ENCODE measurements around the gene MYO1D. TPM values are rescaled to one million over a fixed set of nuclear protein-coding genes. Genes with fewer than 3 reads are reported as not detected.

MYO1D gene
- total RNA-seq, 1 donor from 2014 or later = 28.3 TPM

DNA sequence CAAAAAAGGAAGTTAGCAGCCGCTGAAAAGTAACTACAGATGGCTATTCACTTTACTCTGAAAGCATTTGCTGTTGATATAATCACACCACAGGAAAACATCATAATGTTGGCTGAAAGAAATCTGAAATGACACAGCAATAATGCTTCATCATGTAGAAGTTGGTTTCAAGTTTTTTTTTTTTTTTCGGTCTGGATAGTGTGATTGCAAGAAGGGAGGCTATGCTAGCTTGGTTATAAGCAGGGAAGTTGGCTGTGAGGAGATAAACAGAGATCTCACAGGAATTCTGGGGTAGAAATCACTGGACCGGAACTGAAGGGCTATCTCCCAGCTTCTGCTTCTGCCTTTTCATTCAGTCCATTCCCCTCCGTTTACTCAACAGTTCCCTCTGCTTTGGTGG lies 57.9 kb downstream of the MYO1D start:
- DNase-seq (ENCODE audit: low read depth) = no peak

DNA sequence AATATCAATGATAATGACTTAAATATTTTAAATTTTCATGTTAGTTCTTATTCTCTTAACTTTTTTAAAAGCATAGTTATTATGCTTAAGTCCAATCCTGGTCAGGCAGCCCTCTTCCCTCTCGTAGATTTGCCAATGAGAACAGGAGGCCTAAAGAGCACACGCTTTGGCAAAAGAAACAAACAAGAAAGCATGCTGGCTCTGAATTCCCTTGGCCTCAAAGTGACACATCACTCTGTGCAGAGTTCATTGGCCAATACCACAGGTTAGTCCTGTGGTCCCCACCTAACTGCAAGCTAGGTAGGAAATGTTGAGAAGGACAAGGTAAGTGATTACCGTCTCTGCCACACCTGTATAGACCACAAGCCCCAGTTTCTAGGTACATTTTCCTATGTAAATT lies 61.5 kb downstream of the MYO1D start:
- no peak for DNase-seq (ENCODE audit: low read depth)

DNA sequence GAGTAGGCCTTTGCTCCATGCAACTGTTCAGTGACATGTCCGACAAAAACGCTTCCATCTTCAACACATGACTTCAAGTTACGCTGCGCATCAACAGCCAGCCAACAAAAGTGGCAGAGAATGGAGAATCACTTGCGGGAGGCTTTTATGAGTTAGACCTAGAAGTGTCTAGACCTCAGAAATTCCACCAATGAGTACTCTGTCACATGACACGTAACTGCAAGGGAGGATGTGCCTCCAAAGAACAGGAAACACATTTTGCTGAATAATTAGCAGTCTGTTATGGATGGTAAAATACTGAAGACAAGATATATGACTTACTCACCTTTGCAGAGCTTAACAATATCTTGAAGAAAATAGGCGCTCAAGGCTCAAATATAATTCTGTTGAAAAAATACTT lies 62.1 kb downstream of the MYO1D start:
- DNase-seq (ENCODE audit: low read depth) = no peak

DNA sequence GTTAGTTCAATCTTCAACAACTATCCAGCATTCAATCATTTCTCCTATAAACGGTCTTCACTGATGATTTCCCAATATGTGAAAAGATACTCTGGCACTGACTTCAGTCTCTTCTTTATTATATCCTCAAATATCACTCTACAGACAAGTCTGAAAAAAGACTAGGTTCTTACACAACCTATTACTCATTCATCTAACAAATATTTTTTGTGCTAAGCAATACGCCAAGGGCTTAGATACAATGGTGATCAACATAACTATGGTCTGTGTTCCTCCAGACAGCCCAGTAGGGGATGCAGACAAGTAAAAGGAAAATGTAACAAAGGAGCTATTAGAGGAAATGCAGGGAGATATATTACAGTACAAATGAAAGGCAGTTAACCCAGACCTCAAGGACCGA lies 63.9 kb downstream of the MYO1D start:
- DNase-seq (ENCODE audit: low read depth) = no peak

DNA sequence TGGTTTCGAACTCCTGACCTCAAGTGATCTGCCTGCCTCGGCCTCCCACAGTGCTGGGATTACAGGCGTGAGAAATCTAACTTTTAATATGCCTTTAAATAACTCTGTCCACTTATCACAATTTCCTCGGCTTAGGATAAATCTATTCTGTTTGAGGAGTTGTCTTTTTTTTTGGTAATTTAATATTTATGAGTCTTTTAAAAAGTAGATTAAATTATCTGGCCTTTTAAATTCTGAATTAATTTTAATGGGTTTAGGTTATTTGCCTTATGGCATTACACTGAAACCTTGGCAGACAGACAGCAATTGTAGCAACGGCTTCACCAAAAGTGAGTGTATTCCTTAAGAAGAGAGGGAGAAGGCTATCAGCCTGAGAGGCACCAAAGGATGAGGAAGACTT lies 66.2 kb downstream of the MYO1D start:
- no peak for DNase-seq (ENCODE audit: low read depth)

DNA sequence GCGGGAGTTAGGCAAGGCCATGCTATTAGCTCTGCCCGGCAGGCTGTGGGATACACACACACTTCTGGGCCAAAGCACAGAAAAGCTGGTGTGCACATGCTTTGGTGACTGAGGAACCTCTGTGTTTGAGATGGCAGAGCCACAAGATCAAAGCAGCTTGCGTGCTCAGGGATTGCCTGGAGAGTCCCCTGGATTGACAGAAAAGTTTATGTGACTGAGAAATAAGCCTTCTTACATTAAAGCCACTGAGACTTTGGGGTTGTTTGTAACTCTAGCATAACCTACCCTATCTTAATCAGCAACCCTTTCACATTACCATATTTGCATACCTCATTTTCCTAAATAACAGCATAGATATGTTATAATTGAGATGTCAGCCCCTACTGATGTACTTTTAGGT lies 69.3 kb downstream of the MYO1D start:
- DNase-seq (ENCODE audit: low read depth) = no peak

DNA sequence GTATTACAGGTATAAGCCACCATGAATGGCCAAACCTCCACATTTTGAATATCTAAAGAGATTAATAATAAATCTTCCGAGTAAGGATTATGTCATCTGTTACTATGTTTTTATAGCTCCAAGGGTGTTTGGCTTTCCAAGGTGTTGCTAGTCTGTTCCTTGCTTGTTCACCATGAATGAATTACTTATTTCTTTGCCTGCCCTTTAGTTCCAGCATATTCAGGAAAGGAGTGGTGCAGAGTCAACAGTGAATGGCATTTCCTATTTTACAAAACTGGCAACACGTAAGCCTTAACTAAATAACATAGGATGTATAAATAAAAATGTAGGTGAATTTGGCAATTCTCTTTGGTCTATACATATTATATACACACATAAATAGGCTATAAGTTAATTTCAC lies 70.3 kb downstream of the MYO1D start:
- peak; percentile 46 for DNase-seq (ENCODE audit: low read depth)

DNA sequence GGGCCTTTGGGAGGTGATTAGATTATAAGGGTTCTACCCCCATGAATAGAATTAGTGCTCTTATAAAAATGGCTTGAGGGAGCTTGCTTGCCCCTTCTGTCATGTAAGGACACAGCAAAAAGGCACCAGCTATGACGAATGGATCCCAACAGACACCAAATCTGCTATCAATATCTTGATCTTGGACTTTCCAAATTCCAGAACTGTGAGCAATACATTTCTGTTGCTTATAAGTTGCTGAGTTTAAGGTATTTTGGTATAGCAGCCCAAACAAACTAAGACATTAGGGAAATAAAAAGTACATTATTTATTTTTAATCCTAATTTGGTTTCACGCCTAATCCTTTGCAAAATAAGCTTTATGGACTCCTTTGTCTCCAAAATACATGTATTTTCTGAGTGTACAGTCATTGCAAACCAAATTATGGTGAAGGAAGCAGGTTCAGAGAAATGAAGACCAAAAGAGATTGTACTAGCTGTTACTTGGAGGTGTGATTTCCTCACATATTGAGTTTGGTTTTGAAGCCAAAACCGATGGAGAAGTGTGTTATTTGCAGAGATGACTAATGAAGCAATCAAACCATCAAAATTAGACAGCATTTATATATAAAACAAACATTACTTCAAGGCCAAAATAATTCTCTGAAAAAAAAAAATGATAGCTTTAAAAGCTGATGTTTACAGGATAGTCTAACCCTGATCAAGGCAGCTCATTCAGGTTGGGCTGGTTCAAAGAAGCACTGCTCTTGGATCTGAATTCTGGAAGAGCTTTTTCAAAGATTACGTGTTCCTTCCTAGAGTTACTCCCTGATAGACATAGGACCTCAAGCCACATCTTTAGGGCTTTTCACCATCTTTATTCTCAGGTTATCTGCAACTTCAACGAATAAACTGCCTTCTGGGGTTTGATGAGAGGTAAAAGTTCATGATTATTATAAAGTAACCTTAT lies 71.6 kb downstream of the MYO1D start:
- DNase-seq (ENCODE audit: low read depth) = no peak

DNA sequence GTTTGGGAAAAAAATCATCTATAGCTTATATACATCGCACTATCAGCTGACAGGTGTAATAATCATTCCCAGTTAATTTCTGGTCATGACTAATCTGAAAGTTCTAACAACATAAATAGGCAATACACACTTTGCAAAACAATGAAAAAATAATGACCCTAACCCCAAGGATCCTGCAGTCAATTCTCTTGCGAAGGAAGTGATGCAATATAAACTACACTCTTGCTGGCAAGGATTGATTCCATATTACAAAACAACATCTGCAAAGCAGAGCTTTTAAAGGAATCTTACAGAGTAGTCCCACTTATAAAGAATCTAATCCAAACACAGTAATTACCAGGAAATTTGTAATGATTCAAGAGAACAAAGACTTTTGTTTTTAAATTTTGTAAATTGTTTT lies 73.4 kb downstream of the MYO1D start:
- no peak for DNase-seq (ENCODE audit: low read depth)

DNA sequence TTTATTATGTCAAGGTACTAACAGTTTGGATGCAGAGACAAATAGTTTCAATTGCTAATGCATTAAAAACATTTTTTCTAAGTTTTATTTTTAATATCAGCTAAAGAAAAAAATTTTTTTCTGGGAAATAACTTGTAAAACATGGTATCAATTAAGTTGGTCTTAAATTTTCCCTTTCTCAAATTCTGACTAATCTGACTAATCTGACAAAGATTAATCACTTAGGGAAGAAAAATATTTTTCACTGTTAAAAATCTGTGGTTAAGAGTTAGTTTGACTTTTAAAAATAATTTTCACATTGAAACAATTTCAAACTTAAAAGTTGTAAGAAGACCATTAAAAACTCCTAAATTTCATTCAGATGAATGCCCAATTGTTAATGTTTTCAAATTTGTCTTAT lies 74.6 kb downstream of the MYO1D start:
- no peak for DNase-seq (ENCODE audit: low read depth)

DNA sequence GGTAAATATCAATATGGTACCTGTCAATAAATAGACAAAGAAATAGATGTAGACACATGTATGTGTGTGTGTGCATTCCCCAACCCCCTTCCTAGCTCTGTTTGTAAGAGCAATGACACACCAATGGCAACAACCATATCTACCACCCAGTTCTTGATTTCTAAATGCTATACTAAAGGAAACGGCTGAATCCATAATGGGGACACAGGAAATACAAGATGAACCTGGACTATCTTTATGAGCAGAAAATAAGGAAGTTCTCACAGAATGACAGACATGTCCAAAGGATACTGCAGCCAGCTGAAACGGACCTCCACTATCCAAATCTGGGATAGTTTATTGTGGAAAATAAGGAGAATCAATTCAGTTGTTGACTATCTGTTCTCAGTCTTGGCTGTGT lies 75.3 kb downstream of the MYO1D start:
- DNase-seq (ENCODE audit: low read depth) = no peak

DNA sequence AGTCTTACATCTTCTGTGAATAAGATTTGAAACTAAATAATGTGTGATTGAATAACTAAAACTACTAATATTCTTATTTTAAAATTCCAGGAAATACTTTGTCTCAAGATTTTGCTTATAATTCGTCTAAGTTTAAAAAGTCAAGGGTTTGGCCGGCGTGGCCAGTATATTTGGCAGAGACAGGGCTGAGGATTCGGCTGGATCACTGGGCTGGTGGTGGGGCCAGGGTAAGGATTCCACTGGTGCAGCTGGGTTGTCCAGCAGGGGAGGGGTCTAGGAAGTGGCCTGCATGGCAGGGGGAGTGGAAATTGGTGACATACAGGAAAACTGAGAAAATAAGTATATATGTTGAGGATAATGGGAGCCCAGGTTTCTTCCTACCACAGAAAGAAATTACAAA lies 75.7 kb downstream of the MYO1D start:
- DNase-seq (ENCODE audit: low read depth) = no peak

DNA sequence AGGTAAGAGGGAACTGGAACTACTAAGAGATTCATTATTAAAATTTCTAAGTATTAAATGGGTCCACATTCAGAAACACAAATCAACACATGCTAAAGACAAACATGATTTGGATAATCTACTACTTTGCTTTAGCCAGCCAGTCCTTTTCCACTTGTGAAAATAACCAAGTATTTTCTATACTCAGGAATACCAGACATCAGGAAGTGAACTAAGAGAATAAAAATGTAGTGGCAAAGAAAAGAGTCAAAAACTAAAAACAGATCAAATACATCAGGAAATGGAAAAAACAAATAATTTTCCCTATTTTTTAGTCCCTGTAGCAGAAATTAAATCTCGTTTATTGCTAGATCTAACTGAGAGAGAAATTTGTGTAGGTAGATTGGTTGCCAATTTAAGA lies 78.0 kb downstream of the MYO1D start:
- no peak for DNase-seq (ENCODE audit: low read depth)

DNA sequence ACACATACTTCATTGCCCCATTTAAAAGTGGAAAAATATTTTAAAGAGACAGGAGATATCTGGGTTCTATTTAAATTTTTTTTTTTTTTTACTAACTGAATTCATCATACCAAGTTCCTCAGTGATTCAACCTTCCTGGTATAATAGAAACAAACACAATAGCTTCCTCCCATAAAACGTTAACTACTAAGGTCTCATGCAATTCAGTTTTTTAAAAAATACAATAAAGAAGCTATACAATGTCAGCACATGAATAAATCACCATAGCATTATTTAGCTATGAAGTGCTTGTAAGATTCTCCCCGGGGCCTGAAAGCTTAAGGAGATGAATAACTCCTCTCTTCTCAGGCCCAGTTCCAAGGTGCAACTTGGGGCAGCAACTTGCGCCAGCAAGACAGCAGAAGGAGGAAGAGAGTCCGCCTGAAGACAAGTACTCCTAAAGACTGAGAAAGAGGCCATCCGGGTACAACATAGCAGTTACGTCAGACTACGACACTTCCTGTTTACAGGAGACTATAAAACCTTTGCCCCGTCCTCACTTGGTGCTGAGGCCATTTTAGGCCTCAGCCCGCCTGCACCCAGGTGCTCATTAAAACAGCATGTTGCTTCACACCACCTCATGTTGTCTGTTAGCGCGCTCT lies 81.5 kb downstream of the MYO1D start:
- no peak for DNase-seq (ENCODE audit: low read depth)

DNA sequence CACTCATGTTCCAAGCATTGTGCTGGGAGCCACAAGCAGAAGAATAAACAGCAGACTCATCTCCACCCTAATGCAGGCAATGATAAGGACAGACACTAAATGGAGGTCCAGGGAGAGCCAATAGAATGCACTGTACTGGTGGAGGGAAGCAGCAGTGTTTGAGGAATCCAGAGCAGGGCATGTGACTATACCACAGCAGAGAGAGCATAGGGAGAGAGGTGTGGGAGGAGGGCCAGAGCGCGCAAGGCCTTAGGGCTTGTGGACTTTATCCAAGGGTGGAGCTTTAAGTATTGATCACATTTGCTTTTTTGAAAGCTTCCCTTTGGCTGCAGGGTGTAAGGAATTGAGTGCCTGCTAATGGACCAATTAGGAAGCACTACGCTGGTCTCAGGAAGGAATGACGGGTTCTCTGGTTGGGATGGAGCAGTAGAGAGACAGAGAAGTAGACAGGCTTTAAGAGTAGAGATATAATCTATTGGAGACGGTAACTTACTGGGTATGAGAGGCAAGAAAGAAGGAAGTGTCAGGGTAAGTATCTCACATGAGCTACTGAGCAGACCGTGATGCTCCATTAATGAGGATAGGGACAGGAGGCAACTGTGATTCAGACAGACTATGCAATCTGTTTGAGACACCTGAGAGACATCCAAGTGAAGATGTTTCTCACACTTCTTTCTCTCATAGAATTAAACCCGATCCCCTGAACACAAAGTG lies 82.2 kb downstream of the MYO1D start:
- no peak for DNase-seq (ENCODE audit: low read depth)

DNA sequence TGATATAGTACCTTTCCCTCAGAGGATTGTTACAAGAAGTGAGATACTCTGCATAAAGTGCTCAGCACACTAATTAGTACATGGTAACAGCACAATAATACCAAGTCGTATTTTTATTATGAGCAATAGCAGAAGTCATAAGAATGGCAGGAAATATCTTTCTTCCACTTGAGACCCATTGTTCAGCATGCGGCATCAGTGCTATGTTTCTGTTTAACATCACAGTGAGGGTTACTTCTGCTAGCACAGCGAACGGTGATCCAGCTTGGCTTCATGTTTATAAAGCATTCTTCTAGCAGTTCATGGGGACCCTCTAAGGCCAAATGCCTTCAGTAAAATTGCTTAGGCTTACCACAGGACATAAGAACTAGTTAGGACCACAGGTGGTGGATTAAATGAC lies 83.1 kb downstream of the MYO1D start:
- DNase-seq (ENCODE audit: low read depth) = no peak

DNA sequence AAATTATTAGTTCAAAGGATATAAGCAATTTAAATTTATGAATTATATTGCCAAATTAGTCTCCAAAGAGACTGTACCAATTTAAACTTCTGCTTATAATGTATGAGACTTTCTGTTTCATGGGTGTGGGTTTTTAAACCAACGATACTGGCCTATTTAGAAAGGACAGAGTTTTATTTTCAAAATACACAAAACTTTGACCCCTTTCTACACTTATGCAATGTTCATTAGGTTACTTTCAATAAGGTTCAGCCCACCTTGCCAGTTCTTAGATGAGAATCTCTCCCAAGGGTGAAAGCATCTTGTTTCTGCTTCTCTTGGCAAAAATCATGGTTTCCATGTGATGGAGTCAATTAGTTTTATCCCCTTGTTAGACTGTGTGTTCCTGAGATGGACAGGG lies 84.7 kb downstream of the MYO1D start:
- DNase-seq (ENCODE audit: low read depth) = no peak

DNA sequence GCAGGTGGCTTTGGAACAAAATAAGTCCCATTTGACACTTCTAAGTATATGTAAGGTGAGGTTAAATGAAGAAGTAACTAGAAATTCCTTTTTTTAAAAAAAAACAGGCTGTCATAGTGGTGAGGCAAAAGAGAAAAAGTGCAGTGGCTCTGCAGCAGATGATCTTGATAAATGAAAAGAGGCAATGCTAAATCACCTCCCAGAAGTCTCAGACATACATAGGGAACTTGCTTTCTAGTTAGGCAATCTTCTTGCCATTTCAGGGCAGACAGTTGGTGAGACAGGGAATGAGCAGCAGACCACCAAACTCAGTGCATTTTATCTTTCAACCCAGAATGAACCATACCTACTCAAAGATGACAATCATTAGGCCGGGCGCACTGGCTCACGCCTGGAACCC lies 90.8 kb downstream of the MYO1D start:
- DNase-seq (ENCODE audit: low read depth) = no peak

DNA sequence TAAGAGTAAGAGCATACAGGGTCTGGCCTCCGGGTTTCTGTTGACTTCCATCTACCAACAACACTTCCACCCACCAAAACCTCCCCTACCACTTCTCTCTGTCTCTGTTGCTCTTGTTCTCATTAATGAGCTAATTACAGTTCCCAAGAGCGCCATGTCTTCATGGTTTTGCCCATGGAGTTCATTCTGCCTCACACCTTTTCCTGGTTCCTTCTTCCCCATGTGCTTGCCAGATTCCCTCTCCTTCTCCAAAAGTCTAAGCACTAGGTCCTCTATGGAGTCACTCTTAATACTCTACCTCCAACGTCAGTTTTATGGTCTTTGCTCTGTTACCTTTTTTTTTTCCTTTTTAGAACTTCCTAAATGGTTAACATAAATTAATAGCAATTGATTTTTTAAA lies 92.8 kb downstream of the MYO1D start:
- no peak for DNase-seq (ENCODE audit: low read depth)

DNA sequence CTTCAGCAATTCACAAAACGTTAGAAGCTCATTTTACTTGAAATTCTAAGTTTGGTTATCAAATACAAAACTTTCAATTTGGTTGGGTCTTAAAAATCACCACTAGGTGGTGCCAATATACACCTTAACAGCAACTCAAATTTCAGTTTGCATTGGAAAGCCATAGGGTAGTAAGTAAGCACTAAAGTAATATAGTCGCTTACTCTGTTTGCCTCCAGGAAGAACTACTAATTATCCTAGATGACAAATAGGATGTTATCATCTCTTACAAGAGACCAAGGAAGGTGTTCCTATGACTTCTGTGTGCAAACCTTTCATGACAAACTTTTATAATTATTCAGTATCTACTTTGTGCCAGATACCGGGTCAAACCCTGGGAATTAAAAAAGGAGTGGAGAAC lies 93.3 kb downstream of the MYO1D start:
- peak; percentile 77 for DNase-seq (ENCODE audit: low read depth)

DNA sequence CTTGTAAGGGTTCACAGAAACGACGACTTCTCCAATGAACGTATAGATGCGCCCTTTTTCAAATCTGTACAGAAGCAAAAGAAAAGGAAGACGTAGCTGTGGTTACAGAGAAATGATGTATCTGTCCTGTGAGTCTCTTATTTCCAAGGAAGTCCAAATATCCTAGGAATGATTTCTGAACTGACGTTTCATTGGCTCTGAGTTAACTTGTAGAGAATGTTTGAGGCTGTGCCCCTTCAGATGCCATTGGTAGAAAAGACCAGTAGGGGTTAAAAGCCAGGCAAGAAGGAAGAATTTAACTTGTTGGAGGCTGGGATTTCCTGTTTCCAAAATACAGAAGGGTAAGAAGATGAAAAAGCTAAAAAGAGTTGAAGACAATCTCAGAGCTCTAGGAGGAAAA lies 96.2 kb downstream of the MYO1D start:
- no peak for DNase-seq (ENCODE audit: low read depth)

DNA sequence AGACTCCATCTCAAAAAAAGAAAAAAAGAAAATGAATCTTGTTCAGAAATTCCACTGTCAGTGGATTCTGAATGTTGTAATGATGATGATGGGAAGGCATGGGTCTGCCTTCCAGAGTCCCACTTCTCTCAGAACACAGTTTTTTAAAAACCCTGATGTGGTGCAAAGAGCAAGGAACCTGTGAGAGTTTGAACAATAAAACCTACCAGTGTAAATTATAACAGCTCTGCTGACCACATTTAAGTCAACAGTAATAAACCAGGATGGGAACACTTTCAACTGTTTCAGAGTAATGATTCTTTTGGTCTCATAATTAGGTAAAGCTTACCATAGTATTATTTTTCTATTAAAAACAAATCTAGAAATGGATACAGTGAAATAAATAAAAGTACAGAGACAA lies 99.0 kb downstream of the MYO1D start:
- no peak for DNase-seq (ENCODE audit: low read depth)

DNA sequence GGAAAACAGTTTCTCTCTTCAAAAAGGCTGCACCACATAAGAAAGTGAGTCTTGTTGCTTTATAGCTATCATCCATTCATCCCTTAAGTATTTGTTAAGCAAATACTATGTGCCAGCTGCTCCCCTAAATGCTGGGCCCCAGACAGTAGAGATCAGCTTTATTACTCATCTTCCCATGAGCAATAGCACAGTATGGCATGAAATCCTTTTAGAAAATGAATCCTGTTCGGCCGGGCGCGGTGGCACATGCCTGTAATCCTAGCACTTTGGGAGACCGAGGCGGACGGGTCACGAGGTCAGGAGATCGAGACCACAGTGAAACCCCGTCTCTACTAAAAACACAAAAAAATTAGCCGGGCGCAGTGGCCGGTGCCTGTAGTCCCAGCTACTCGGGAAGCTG lies 99.5 kb downstream of the MYO1D start:
- no peak for DNase-seq (ENCODE audit: low read depth)

All from renal cortical epithelial cell (primary cell).